ENCODE data around the gene MYH11.
"Not testable (repeated sequence)": the region's sequence is repeated elsewhere in the genome, so short reads cannot be mapped to it uniquely, and the experiment has no call there.

GRCh38 chr16:15727697-15728096, 129.1 kb downstream of the MYH11 start:
- TF ChIP-seq CTCF (IDR thresholded peaks at IDR 0.05 in 8 of 11, conservative IDR thresholded peaks at IDR 0.05 in 3 of 11); POLR2AphosphoS5 (IDR thresholded peaks at IDR 0.05): not testable (repeated sequence)

All from spleen (tissue), 7 donors.